Skeletal muscle satellite cell (primary cell): ENCODE results near the gene KCNIP2.
A peak's percentile ranks its signal among the peaks of the same experiment; 100 is the strongest.

Experiments used
- H3K27me3 ChIP-seq: 2 replicates; pipeline ENCODE4 v1.7.0; 2013; ENCODE audit warnings: low read length; ENCODE audit not compliant: control insufficient read depth, insufficient read depth
- H3K36me3 ChIP-seq: 2 replicates; pipeline ENCODE4 v1.7.0; 2013; ENCODE audit warnings: mild to moderate bottlenecking, control low read depth, low read length; ENCODE audit not compliant: insufficient read depth
- H3K4me1 ChIP-seq: 2 replicates; pipeline ENCODE4 v1.7.0; 2013; ENCODE audit warnings: low read length; ENCODE audit not compliant: control insufficient read depth, insufficient read depth
- H3K4me2 ChIP-seq: 2 replicates; pipeline ENCODE4 v1.7.0; 2013; ENCODE audit warnings: mild to moderate bottlenecking, low read length
- H3K4me3 ChIP-seq: 2 replicates; pipeline ENCODE4 v1.7.0; 2013; ENCODE audit warnings: low read length
- H3K9ac ChIP-seq: 2 replicates; pipeline ENCODE4 v1.7.0; 2013; ENCODE audit warnings: mild to moderate bottlenecking, low read depth, low read length, moderate library complexity
- H3K9me3 ChIP-seq: replicated peaks from 2 replicates; pipeline ENCODE4 v1.7.0; 2013; ENCODE audit warnings: mild to moderate bottlenecking, control low read depth, low read length

KCNIP2 gene

DNA sequence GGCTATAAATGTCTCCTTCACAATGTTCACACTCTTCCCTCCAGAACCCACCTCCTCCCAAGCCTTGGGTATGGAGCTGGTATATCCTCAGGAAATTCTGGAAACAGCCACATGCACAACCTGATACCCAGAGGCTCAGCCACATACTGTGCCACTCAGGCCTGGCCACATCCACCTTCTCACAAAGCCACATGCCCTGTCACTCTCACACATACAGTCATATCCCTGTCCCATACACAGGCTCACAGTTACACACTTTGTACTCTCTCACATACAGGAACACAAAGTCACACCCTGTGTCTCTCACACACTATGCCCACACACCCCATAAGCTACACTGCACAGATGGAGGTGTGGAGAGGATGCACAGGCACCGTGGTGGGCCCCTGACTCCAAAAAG is 10.1 kb downstream of the KCNIP2 start:
- H3K9ac ChIP-seq, result no peak overlapping the region
- no peaks in the 10 kb centered on the region for H3K9me3 ChIP-seq
- H3K27me3 ChIP-seq, result no peaks in the 10 kb centered on the region
- H3K36me3 ChIP-seq, result no peaks in the 10 kb centered on the region
- peaks cover 17% of the 10 kb centered on the region for H3K4me1 ChIP-seq
- H3K4me2 ChIP-seq, result no peak overlapping the region
- H3K4me3 ChIP-seq, result no peak overlapping the region

GRCh38 chr10:101832325-101832771 is 11.3 kb downstream of the KCNIP2 start:
- Histone ChIP-seq H3K4me2 (no peak overlapping the region), H3K9me3 (no peaks in the 10 kb centered on the region), H3K4me3 (no peak overlapping the region), H3K27me3 (no peaks in the 10 kb centered on the region), H3K4me1 (peaks cover 17% of the 10 kb centered on the region), H3K9ac (no peak overlapping the region), H3K36me3 (no peaks in the 10 kb centered on the region)

GRCh38 chr10:101831169-101831811 is 12.3 kb downstream of the KCNIP2 start:
- Histone ChIP-seq H3K36me3 (no peaks in the 10 kb centered on the region), H3K4me2 (peak overlapping the region; percentile 96), H3K9me3 (no peaks in the 10 kb centered on the region), H3K4me3 (peak overlapping the region; percentile 74), H3K9ac (peak overlapping the region; percentile 52), H3K4me1 (peaks cover 17% of the 10 kb centered on the region), H3K27me3 (no peaks in the 10 kb centered on the region)

GRCh38 chr10:101830322-101831168 is 13.1 kb downstream of the KCNIP2 start:
- Histone ChIP-seq H3K4me3 (peak overlapping the region; percentile 74), H3K36me3 (no peaks in the 10 kb centered on the region), H3K4me2 (peak overlapping the region; percentile 96), H3K9me3 (no peaks in the 10 kb centered on the region), H3K4me1 (peaks cover 17% of the 10 kb centered on the region), H3K9ac (peak overlapping the region; percentile 52), H3K27me3 (no peaks in the 10 kb centered on the region)

- Histone ChIP-seq H3K27me3 (no peaks in the 10 kb centered on the region), H3K36me3 (no peaks in the 10 kb centered on the region), H3K4me1 (peaks cover 17% of the 10 kb centered on the region), H3K9ac (peak overlapping the region; percentile 15), H3K4me3 (peak overlapping the region; percentile 74), H3K9me3 (no peaks in the 10 kb centered on the region), H3K4me2 (peak overlapping the region; percentile 96)
These were observed 13.9 kb downstream of the KCNIP2 start for GRCh38 chr10:101829561-101830315.

- Histone ChIP-seq H3K4me1 (peaks cover 17% of the 10 kb centered on the region), H3K36me3 (no peaks in the 10 kb centered on the region), H3K9me3 (no peaks in the 10 kb centered on the region), H3K9ac (no peak overlapping the region), H3K27me3 (no peaks in the 10 kb centered on the region), H3K4me2 (peak overlapping the region; percentile 59), H3K4me3 (no peak overlapping the region)
These were observed 14.6 kb downstream of the KCNIP2 start for GRCh38 chr10:101828766-101829551.

DNA sequence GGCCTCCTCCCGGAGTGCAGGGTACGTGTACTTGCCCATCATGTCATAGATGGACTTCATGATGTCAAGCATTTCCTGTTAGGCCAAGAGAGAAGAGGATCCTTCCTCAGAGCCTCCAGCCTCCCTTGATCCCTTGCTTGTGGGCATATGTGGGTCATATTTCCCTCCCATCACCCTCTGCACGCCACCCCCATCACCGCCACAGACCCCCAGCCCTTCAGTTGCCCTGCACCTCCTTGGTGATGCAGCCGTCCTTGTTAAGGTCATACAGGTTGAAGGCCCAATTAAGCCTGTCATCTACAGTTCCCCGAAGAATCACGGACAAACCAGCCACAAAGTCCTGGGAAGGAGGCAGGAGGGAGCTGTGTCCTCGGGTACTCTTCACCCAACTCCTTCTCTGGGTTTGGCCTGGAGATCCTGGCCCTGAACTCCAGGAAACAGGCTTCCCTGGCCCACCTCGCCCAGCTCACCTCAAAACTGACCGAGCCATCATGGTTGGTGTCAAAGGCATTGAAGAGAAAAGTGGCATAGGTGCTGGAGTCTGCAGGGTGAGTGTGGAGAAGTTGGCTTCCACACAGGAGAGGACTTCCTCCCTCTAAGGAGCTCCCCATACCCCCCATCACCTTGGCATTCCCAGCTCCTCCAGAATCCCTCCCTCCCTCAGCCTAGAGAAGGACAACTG is 15.5 kb downstream of the KCNIP2 start:
- no peak overlapping the region for H3K9ac ChIP-seq
- peaks cover 17% of the 10 kb centered on the region for H3K4me1 ChIP-seq
- no peak overlapping the region for H3K4me2 ChIP-seq
- no peaks in the 10 kb centered on the region for H3K27me3 ChIP-seq
- H3K4me3 ChIP-seq, result no peak overlapping the region
- H3K36me3 ChIP-seq, result no peaks in the 10 kb centered on the region
- no peaks in the 10 kb centered on the region for H3K9me3 ChIP-seq

- H3K4me2 ChIP-seq, result no peak overlapping the region
- no peak overlapping the region for H3K4me3 ChIP-seq
- no peak overlapping the region for H3K9ac ChIP-seq
- no peaks in the 10 kb centered on the region for H3K36me3 ChIP-seq
- peaks cover 17% of the 10 kb centered on the region for H3K4me1 ChIP-seq
- no peaks in the 10 kb centered on the region for H3K9me3 ChIP-seq
- no peaks in the 10 kb centered on the region for H3K27me3 ChIP-seq
These were observed 16.7 kb downstream of the KCNIP2 start for GRCh38 chr10:101826852-101827434.

- H3K27me3 ChIP-seq, result no peaks in the 10 kb centered on the region
- peaks cover under 1% of the 10 kb centered on the region for H3K4me1 ChIP-seq
- H3K9ac ChIP-seq, result no peak overlapping the region
- no peak overlapping the region for H3K4me3 ChIP-seq
- H3K9me3 ChIP-seq, result no peaks in the 10 kb centered on the region
- H3K36me3 ChIP-seq, result no peaks in the 10 kb centered on the region
- no peak overlapping the region for H3K4me2 ChIP-seq
These were observed 18.9 kb downstream of the KCNIP2 start for GRCh38 chr10:101824736-101825135.

DNA sequence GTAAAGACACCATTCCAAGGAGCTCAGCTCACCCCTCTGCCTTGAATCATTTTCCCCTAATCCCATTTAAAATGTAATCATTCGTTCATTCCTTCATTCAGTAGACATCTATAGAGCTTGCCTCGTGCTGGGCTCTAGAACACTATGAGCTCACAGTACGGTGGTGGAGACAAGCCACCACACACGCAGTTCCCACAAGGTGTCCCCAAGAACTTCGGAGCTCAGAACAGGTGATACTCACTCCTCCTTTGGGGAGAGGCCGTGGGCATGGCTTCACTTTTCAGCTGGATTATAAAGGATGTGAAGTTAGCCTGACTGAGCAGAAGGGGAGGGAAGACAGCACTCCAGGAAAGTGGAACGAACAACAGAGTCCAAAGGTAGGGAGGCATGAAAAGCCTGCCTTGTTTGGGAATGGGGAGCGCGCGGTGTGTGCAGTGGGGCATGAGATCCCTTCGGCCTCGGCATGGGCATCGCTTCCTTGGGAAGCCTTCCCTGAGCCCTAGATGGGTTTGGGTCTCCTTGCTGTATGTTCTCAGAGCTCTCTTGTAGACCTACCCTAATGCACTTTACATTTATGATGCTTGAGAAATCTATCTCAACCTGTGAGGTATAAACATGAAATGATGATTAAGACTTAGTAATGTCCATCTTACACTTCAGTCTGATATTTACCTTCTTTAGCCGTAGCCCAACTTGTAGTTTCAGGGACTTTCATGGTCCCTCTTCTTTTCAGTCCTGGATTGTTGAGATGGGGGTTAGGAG is 24.5 kb downstream of the KCNIP2 start:
- peak overlapping the region; percentile 97 for H3K9ac ChIP-seq
- no peaks in the 10 kb centered on the region for H3K36me3 ChIP-seq
- peak overlapping the region; percentile 79 for H3K4me2 ChIP-seq
- peak overlapping the region; percentile 62 for H3K4me3 ChIP-seq
- H3K4me1 ChIP-seq, result peaks cover 20% of the 10 kb centered on the region
- H3K9me3 ChIP-seq, result no peaks in the 10 kb centered on the region
- no peaks in the 10 kb centered on the region for H3K27me3 ChIP-seq
